SH-SY5Y (cell line): ENCODE data around the gene TRIM67.

Experiments used
- GATA2 ChIP-seq: IDR thresholded peaks from 2 replicates; pipeline ENCODE4 v1.6.1; 2011; ENCODE audit warnings: mild to moderate bottlenecking, low read depth, low read length
- GATA3 ChIP-seq: IDR thresholded peaks from 2 replicates; pipeline ENCODE4 v1.6.1; 2011; ENCODE audit warnings: low read depth, mild to moderate bottlenecking, low read length, moderate library complexity

DNA sequence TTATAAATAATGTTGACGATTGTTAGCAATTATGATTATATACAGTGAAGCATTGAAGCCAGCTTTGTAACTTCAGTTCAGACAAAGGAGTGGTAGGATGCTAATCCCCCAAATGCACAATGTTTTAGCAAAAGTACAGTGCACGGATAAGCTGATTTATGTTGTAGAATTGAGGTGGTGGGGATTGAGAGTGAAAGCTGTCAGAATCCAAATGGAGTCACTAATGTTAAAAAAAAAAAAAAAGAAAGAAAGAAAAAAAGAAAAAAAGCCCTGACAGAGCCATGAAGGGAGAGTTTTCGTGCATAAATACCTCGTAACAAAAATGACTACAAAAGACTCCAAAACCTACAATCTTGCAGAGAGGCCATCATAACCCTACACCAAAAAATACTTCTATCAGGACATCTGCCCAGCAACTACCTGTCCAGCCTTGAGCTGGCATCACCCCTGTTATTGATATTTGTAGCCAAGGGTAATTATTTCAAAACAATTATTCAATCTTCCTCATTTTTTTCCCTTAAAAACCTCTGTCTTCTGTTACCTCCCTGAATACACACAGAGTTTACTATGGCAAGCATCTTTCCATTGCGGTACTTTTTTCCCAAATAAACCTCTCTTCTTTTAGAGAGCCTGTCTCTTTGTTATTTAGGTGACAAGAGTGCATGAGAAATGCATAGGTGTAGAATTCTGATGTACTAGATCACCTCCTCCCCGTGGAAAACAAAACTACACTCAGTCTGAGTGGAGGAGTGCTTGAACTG, 2.5 kb upstream of the TRIM67 start:
- TF ChIP-seq GATA2 (no peak), GATA3 (no peak)
